AG04449 (cell line): Measurements from ENCODE around the gene TRIM71.
"Not testable (repeated sequence)": the region's sequence is repeated elsewhere in the genome, so short reads cannot be mapped to it uniquely, and the experiment has no call there.

ENCODE experiments used
- CTCF ChIA-PET: fragments of 350-600 bp; formaldehyde crosslinking; extraction: SDS; loops from one replicate; lab custom pipeline; 2021; ENCODE audit warnings: antibody characterized with exemption; lab: Yijun Ruan, JAX
- POLR2A ChIA-PET: fragments of 400-600, 350-600 bp; formaldehyde crosslinking; extraction: SDS; loops from one replicate; lab custom pipeline; 2020; ENCODE audit warnings: antibody characterized with exemption, inconsistent platforms; lab: Yijun Ruan, JAX
- DNase-seq: peaks from one replicate; pipeline ENCODE4 v3.0.0-alpha.2; 2010; ENCODE audit warnings: low read depth, low spot score
- H3K4me3 ChIP-seq: 2 replicates; pipeline ENCODE4 v1.5.1; 2011; ENCODE audit warnings: low read depth, mild to moderate bottlenecking, control low read depth, low read length
- TF ChIP-seq, protein P1 (sequence below): IDR thresholded peaks from one replicate; pipeline ENCODE4 v1.5.1; 2011; ENCODE audit warnings: mild to moderate bottlenecking, moderate library complexity, low read length, control low read depth, inconsistent platforms; ENCODE audit not compliant: insufficient read depth; ENCODE audit errors: missing control alignments

TRIM71 gene

DNA sequence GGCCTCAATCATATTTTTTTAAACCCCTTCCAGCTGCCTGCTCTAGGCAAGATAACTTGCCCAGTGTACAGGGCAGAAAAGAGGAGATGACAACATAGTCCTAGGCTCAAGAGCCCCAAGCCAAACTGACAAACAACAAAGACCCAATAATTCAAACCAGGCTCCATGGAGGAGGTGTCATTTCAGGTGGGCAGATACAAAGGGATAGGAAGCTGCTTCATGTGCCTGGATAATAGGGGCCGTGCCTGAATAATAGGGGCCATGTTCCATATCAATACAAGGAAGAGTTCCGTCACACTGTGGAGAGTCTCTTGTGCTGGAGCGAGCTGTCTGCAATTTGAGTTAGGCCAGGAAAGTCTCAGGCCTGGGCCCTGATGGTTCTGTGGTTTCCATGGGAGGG, 35.4 kb upstream of the TRIM71 start:
- H3K4me3 ChIP-seq: no peak overlapping the region
- DNase-seq: no peak
- ChIA-PET CTCF (interaction anchor here (1.1 to 4.0 kb wide), 7 partner anchors 9 to 116 kb away, joined by 3 to 38 read pairs (median 3); no protein-coding TSS in a partner anchor), POLR2A (no interaction called here)
- TF ChIP-seq, protein P1, sequence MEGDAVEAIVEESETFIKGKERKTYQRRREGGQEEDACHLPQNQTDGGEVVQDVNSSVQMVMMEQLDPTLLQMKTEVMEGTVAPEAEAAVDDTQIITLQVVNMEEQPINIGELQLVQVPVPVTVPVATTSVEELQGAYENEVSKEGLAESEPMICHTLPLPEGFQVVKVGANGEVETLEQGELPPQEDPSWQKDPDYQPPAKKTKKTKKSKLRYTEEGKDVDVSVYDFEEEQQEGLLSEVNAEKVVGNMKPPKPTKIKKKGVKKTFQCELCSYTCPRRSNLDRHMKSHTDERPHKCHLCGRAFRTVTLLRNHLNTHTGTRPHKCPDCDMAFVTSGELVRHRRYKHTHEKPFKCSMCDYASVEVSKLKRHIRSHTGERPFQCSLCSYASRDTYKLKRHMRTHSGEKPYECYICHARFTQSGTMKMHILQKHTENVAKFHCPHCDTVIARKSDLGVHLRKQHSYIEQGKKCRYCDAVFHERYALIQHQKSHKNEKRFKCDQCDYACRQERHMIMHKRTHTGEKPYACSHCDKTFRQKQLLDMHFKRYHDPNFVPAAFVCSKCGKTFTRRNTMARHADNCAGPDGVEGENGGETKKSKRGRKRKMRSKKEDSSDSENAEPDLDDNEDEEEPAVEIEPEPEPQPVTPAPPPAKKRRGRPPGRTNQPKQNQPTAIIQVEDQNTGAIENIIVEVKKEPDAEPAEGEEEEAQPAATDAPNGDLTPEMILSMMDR: no peak

DNA sequence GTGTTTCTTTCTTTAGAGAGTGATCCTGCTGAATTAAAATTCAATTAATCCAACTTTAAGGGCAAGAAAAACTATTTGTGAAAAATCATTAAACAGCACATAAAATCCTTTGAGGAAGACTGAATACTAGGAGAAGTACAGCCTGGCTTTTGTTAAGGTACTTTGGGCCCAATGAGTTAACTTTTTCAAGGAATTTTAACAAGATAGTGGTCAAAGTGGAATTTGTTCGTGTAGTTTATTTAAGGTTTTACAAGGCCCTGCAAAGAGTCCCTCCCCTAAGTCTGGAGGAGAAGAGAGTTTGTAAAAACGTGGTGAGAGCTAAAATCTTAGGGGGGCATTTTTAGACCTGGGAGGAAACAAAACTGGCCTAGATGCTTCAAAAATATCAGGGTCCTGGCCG, 26.0 kb upstream of the TRIM71 start:
- ChIA-PET POLR2A (no interaction called here), CTCF (interaction anchor here (0.9 to 2.4 kb wide), 4 partner anchors 9 to 19 kb away, joined by 3 to 15 read pairs (median 5); no protein-coding TSS in a partner anchor)
- H3K4me3 ChIP-seq: no peak overlapping the region
- TF ChIP-seq, protein P1: no peak
- DNase-seq: no peak

DNA sequence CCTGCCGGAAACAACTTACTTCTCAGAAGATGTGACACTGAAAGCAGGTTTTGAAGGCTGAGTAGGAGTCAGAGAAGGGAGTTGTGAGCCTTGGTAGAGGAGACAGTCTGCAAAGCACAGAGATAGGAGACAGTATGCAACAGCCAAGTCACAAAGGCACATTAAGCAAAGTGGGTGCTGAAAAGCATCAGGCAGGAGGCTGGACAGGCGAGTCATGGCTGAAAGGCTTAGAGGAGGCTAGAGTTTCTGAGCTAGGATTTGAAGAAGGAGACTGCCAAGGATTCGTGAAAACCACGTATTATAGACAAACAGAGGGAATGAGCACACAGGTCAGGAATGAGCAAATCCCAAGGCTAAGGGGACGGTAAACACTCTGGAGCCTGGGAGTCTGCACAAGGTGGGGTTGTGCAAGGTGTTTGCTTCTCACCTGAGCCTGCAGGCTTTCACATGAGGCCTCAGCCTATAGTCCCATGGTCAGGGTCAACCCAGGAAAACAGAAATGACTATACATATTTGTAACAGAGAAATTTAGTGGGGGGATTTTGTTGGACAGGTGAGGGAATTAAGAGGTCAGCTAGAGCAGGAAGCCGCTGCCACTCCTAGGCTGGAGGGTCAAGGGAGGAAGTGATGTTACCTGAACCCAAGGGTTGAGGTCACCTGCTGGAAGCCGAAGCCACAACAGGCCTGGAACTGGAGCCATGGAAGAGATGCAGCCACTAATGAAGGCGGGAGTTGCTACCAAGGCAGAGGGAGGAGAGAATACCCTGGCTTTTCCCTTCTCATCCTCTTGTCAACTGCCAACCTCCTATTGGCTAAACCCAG, 23.1 kb upstream of the TRIM71 start:
- DNase-seq: no peak
- ChIA-PET POLR2A (no interaction called here), CTCF (interaction anchor here (1.0 to 2.2 kb wide), 3 partner anchors 13 to 18 kb away, joined by 3 to 7 read pairs (median 6); no protein-coding TSS in a partner anchor)
- no peak overlapping the region for H3K4me3 ChIP-seq
- TF ChIP-seq, protein P1: no peak

DNA sequence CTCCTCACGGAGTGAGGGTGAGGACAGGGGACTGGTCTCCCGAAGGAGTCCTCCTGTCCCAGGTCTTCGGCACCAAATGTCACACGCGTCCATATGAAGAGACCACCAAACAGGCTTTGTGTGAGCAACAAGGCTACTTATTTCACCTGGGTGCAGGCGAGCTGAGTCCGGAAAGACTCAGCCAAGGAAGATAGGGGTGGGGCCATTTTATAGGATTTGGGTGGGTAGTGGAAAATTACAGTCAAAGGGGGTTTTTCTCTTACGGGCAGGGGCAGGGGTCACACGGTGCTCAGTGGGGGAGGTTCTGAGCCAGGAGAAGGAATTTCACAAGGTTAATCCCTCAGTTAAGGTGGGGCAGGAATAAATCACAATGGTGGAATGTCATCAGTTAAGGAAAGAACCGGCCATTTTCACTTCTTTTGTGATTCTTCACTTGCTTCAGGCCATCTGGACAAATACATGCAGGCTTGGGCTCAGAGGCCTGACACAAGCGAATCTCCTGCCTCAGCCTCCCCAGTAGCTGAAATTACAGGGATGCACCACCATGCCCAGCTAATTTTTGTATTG, 21.3 kb upstream of the TRIM71 start:
- CTCF ChIA-PET, DNase-seq, H3K4me3 ChIP-seq, POLR2A ChIA-PET: not testable (repeated sequence)

DNA sequence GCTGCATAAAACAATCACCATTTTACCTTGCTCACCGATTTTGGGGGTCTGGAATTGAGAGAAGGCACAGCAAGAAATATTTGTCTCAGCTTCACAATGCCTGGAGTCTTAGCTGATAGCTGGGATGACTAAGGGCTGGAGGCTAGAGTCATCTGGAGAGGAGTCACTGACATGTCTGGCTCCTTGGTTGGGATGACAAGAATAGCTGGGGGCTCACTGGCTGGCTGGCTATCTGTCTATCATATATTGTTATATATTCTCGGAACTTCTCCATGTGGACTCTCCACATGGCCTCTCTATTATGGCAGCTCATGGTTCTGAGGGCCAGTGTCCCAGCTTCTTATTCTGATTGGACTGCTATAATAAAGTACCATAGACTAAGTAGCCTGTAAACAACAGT, 20.0 kb upstream of the TRIM71 start:
- TF ChIP-seq, protein P1: no peak
- ChIA-PET POLR2A (interaction anchor here (0.6 kb wide), 1 partner anchor 1570 kb away, joined by 3 read pairs; no protein-coding TSS in a partner anchor), CTCF (interaction anchor here (1.5 kb wide), 1 partner anchor 16 kb away, joined by 5 read pairs; no protein-coding TSS in a partner anchor)
- no peak overlapping the region for H3K4me3 ChIP-seq
- no peak for DNase-seq

DNA sequence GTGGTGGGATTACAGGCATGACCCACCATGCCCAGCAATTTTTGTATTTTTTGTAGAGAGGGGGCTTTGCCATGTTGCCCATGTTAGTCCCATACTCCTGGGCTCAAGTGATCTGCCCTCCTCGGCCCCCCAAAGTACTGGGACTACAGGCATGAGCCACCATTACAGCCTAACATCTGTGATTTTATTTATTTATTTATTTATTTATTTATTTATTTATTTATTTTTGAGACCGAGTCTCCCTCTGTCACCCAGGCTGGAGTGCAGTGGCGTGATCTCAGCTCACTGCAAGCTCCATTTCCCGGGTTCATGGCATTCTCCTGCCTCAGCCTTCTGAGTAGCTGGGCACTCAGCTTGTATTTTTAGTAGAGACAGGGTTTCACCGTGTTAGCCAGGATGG, 16.4 kb upstream of the TRIM71 start:
- H3K4me3 ChIP-seq, POLR2A ChIA-PET, CTCF ChIA-PET, DNase-seq: not testable (repeated sequence)

DNA sequence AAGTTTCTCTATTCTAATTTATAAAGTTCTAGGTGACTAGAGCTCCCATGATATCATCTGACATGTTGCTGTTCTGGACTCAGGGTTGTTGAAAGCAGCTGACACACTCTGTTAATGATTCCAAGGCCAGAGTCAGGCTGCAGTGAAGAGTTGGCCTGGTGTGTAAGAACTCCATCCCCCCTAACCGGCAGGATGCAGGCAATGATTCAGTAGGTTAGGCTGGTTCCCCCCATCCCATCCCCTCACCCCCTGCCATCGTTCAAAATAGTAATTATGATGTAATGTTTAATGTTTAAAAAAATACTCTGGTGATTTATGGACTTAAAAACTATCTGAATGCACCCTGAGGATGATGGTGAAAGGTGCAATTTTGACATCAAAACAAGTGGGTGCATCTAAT, 4.6 kb upstream of the TRIM71 start:
- TF ChIP-seq, protein P1: no peak
- CTCF ChIA-PET: no interaction called here
- H3K4me3 ChIP-seq: no peak overlapping the region
- DNase-seq: no peak
- POLR2A ChIA-PET: no interaction called here
